AG09319 (cell line): ENCODE measurements around the gene PLEKHO1.
"Not testable (repeated sequence)": the region's sequence is repeated elsewhere in the genome, so short reads cannot be mapped to it uniquely, and the experiment has no call there.

Experiments used
- DNase-seq: peaks from one replicate; pipeline ENCODE4 v3.0.0-alpha.2; 2010; ENCODE audit warnings: low read depth; ENCODE audit errors: extremely low read depth
- CTCF ChIP-seq: IDR thresholded peaks from 2 replicates; pipeline ENCODE4 v1.5.1; 2011; ENCODE audit warnings: low read depth, mild to moderate bottlenecking, inconsistent platforms, low read length, moderate library complexity

PLEKHO1 gene

GRCh38 chr1:150138044-150138443 is 11.7 kb upstream of the PLEKHO1 start:
- no peak for TF ChIP-seq CTCF
- DNase-seq = no peak

- TF ChIP-seq CTCF = no peak
- DNase-seq = no peak
These were observed 8.3 kb upstream of the PLEKHO1 start for GRCh38 chr1:150141452-150141851.

- no peak for DNase-seq
- TF ChIP-seq CTCF = no peak
These were observed 7.6 kb upstream of the PLEKHO1 start for GRCh38 chr1:150142083-150142482.

GRCh38 chr1:150144606-150145005 is 5.1 kb upstream of the PLEKHO1 start:
- TF ChIP-seq CTCF = no peak
- DNase-seq = no peak

GRCh38 chr1:150146016-150146415 is 3.7 kb upstream of the PLEKHO1 start:
- not testable (repeated sequence) for DNase-seq

GRCh38 chr1:150146849-150147542 is 2.7 kb upstream of the PLEKHO1 start:
- TF ChIP-seq CTCF = no peak
- no peak for DNase-seq

GRCh38 chr1:150148837-150149270 is 862 bp upstream of the PLEKHO1 start:
- no peak for TF ChIP-seq CTCF
- no peak for DNase-seq
